LNCaP clone FGC (cell line): Measurements from ENCODE around the gene HLCS.

Experiments used
- DNase-seq: peaks from one replicate; pipeline ENCODE4 v3.0.0-alpha.2; 2011; ENCODE audit warnings: low read depth
- H3K4me3 ChIP-seq: 2 replicates; pipeline ENCODE4 v1.5.1; 2011; ENCODE audit warnings: mild to moderate bottlenecking, low read depth, low read length, control low read depth
- CTCF ChIP-seq: IDR thresholded peaks from 2 replicates; pipeline ENCODE4 v1.5.1; 2012; ENCODE audit warnings: mild to moderate bottlenecking; ENCODE audit not compliant: control insufficient read depth, insufficient read depth; ENCODE audit errors: extremely low read depth

HLCS gene

GRCh38 chr21:36909901-36910561 is 56.4 kb downstream of the HLCS start:
- no peak overlapping the region for H3K4me3 ChIP-seq
- no peak for TF ChIP-seq CTCF
- peak; percentile 93 for DNase-seq

GRCh38 chr21:36909423-36909822 is 57.0 kb downstream of the HLCS start:
- no peak for TF ChIP-seq CTCF
- no peak overlapping the region for H3K4me3 ChIP-seq
- DNase-seq, result no peak

- H3K4me3 ChIP-seq, result no peak overlapping the region
- no peak for TF ChIP-seq CTCF
- DNase-seq, result no peak
Measured at GRCh38 chr21:36908260-36908908, 58.1 kb downstream of the HLCS start.

- no peak for TF ChIP-seq CTCF
- no peak overlapping the region for H3K4me3 ChIP-seq
- no peak for DNase-seq
Measured at GRCh38 chr21:36904093-36904666, 62.3 kb downstream of the HLCS start.

- DNase-seq, result no peak
- no peak for TF ChIP-seq CTCF
- H3K4me3 ChIP-seq, result no peak overlapping the region
Measured at GRCh38 chr21:36902793-36903192, 63.7 kb downstream of the HLCS start.

GRCh38 chr21:36902331-36902730 is 64.1 kb downstream of the HLCS start:
- no peak for TF ChIP-seq CTCF
- H3K4me3 ChIP-seq, result no peak overlapping the region
- no peak for DNase-seq
